ENCODE measurements around the gene LIX1.

DNA sequence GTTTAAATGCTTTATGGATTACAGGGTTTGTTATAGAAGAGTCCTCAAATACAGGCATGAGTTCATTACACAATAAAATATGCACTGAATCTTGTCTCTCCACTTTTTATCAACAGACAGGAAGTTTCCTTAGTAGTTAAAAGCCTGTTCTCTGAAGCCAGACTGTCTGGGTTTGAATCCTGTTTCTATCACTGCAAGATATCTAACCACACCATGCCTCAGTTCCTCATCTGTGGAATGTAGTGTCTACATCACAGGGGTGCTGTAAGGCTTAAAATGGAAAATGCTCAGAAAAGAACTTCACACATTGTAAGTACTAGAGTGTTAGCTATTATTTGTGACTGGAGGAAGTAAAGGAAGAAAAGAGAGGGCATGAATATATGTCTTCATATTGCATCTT is 9.3 kb downstream of the LIX1 start:
- TF ChIP-seq EZH2phosphoT487 (IDR thresholded peaks at IDR 0.05; ENCODE audit: borderline replicate concordance, low read length) = no peak
- TF ChIP-seq, protein P1, sequence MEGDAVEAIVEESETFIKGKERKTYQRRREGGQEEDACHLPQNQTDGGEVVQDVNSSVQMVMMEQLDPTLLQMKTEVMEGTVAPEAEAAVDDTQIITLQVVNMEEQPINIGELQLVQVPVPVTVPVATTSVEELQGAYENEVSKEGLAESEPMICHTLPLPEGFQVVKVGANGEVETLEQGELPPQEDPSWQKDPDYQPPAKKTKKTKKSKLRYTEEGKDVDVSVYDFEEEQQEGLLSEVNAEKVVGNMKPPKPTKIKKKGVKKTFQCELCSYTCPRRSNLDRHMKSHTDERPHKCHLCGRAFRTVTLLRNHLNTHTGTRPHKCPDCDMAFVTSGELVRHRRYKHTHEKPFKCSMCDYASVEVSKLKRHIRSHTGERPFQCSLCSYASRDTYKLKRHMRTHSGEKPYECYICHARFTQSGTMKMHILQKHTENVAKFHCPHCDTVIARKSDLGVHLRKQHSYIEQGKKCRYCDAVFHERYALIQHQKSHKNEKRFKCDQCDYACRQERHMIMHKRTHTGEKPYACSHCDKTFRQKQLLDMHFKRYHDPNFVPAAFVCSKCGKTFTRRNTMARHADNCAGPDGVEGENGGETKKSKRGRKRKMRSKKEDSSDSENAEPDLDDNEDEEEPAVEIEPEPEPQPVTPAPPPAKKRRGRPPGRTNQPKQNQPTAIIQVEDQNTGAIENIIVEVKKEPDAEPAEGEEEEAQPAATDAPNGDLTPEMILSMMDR (IDR thresholded peaks at IDR 0.05; ENCODE audit: low read depth, low read length, poor library complexity, severe bottlenecking) = no peak
